A549 (cell line): ENCODE data around the gene ZNF521. TPM values are rescaled to one million over a fixed set of nuclear protein-coding genes. Genes with fewer than 3 reads are reported as not detected.

Experiments
- ATAC-seq, 2 experiments: fragments of 200-7000 bp in 1 of 2; fragments of >200 bp in 1 of 2; cut with Nextera tagmentation in 1 of 2; cut with Tn5 transposase in 1 of 2; 3 replicates each; pipeline versions ENCODE4 v1.8.0 to v1.9.1; 2018 to 2020; ENCODE audit warnings: mild to moderate bottlenecking in 1 of 2, moderate library complexity in 1 of 2
- CTCF ChIA-PET: fragments of 300-600 bp; sonication (Branson Sonifier 250); formaldehyde crosslinking; extraction: SDS; loops from one replicate; lab custom pipeline; 2021; ENCODE audit warnings: antibody characterized with exemption, inconsistent platforms; lab: Yijun Ruan, JAX
- POLR2A ChIA-PET: fragments of 350-600 bp; formaldehyde crosslinking; extraction: SDS; loops from one replicate; lab custom pipeline; 2021; ENCODE audit warnings: antibody characterized with exemption, inconsistent platforms; lab: Yijun Ruan, JAX
- DNase-seq, 2 experiments: peaks; one replicate each; pipeline versions ENCODE4 v3.0.0 to v3.0.0-alpha.2; 2011 to 2016; ENCODE audit warnings: low read depth in 1 of 2, low spot score in 1 of 2
- FAIRE-seq: peaks from 2 replicates; lab custom pipeline; 2011; peaks lifted over from hg19 to GRCh38; lab: Jason Lieb, UNC
- H3K27ac ChIP-seq, 2 experiments: fragments of >200 bp; sonication (Bioruptor Twin); formaldehyde crosslinking; 3 replicates each; pipeline ENCODE4 v1.5.1; 2016 to 2017
- H3K4me1 ChIP-seq: fragments of >200 bp; sonication (Bioruptor Twin); formaldehyde crosslinking; 3 replicates; pipeline ENCODE4 v1.6.1; 2016
- H3K4me2 ChIP-seq: fragments of >200 bp; sonication (Bioruptor Twin); formaldehyde crosslinking; 3 replicates; pipeline ENCODE4 v1.6.1; 2016
- H3K4me3 ChIP-seq: fragments of >200 bp; sonication (Bioruptor Twin); formaldehyde crosslinking; 3 replicates; pipeline ENCODE4 v1.5.1; 2016
- H3K9me3 ChIP-seq: fragments of >200 bp; sonication (Bioruptor Twin); formaldehyde crosslinking; 3 replicates; pipeline ENCODE4 v1.6.1; 2016
- BHLHE40 ChIP-seq: IDR thresholded peaks from 2 replicates; pipeline ENCODE4 v1.6.1; 2012; ENCODE audit warnings: low read depth, low read length, inconsistent platforms
- CBX2 ChIP-seq: fragments of 200-600 bp; sonication (generic); IDR thresholded peaks from 2 replicates; pipeline ENCODE4 v1.6.1; 2016; ENCODE audit warnings: low read depth, mild to moderate bottlenecking, borderline replicate concordance
- CEBPB ChIP-seq, 2 experiments: fragments of >200 bp in 1 of 2; sonication (Bioruptor Twin) in 1 of 2; formaldehyde crosslinking in 1 of 2; IDR thresholded peaks; 2 replicates each; pipeline ENCODE4 v1.6.1; 2012 to 2016
- HEYL ChIP-seq: fragments of 250-450 bp; sonication (Bioruptor Pico); IDR thresholded peaks from 2 replicates; pipeline ENCODE4 v1.8.0; 2021; ENCODE audit warnings: mild to moderate bottlenecking, moderate library complexity
- HOXA7 ChIP-seq: fragments of 250-450 bp; sonication (Bioruptor Pico); IDR thresholded peaks from 2 replicates; pipeline ENCODE4 v1.5.0; 2020; ENCODE audit warnings: mild to moderate bottlenecking, moderate library complexity
- HOXB5 ChIP-seq: fragments of 250-450 bp; sonication (Bioruptor Pico); IDR thresholded peaks from 2 replicates; pipeline ENCODE4 v1.5.0; 2020; ENCODE audit warnings: mild to moderate bottlenecking, moderate library complexity
- JUN ChIP-seq, 2 experiments: fragments of >200 bp; sonication (Bioruptor Twin); formaldehyde crosslinking; IDR thresholded peaks; 2 replicates in 1 of 2; 3 replicates in 1 of 2; pipeline ENCODE4 v1.6.1; 2016 to 2017
- KDM1A ChIP-seq: fragments of 200-600 bp; sonication (generic); IDR thresholded peaks from 2 replicates; pipeline ENCODE4 v1.6.1; 2016; ENCODE audit warnings: low read depth, mild to moderate bottlenecking
- NFE2L2 ChIP-seq: fragments of 150-350 bp; conservative IDR thresholded peaks from 2 replicates; pipeline ENCODE4 v1.6.1; 2014; ENCODE audit warnings: low read length
- NPAS2 ChIP-seq: fragments of 250-450 bp; sonication (Bioruptor Pico); IDR thresholded peaks from 2 replicates; pipeline ENCODE4 v1.8.0; 2022; ENCODE audit warnings: mild to moderate bottlenecking, moderate library complexity, borderline replicate concordance
- NR3C1 ChIP-seq: fragments of >200 bp; sonication (Bioruptor Twin); formaldehyde crosslinking; IDR thresholded peaks from 3 replicates; pipeline ENCODE4 v1.6.1; 2017
- POLR2AphosphoS2 ChIP-seq: conservative IDR thresholded peaks from 2 replicates; pipeline ENCODE4 v1.6.1; 2012; ENCODE audit warnings: low read length, improper control_type of control experiment, inconsistent platforms
- RARB ChIP-seq: fragments of 250-450 bp; sonication (Bioruptor Pico); IDR thresholded peaks from 2 replicates; pipeline ENCODE4 v1.8.0; 2021; ENCODE audit warnings: mild to moderate bottlenecking, moderate library complexity
- RCOR1 ChIP-seq: fragments of 150-350 bp; IDR thresholded peaks from 2 replicates; pipeline ENCODE4 v1.6.1; 2014; ENCODE audit warnings: antibody characterized with exemption, low read length, low read depth
- REST ChIP-seq: fragments of 200-600 bp; sonication (generic); IDR thresholded peaks from 2 replicates; pipeline ENCODE4 v1.6.1; 2016; ENCODE audit warnings: antibody characterized with exemption, mild to moderate bottlenecking, moderate library complexity
- SREBF2 ChIP-seq: fragments of 450-650 bp; IDR thresholded peaks from 2 replicates; pipeline ENCODE4 v1.6.1; 2014; ENCODE audit warnings: mild to moderate bottlenecking, moderate library complexity
- TFCP2L1 ChIP-seq: fragments of 250-450 bp; sonication (Bioruptor Pico); IDR thresholded peaks from 2 replicates; pipeline ENCODE4 v1.5.0; 2021; ENCODE audit warnings: mild to moderate bottlenecking
- TP53 ChIP-seq: fragments of 250-450 bp; sonication (Bioruptor Pico); IDR thresholded peaks from 2 replicates; pipeline ENCODE4 v1.5.0; 2021; ENCODE audit warnings: mild to moderate bottlenecking, moderate library complexity
- ZNF302 ChIP-seq: fragments of 250-450 bp; sonication (Bioruptor Pico); IDR thresholded peaks from 2 replicates; pipeline ENCODE4 v1.9.0; 2021; ENCODE audit warnings: inconsistent platforms, mild to moderate bottlenecking, moderate library complexity
- ZSCAN20 ChIP-seq: fragments of 250-450 bp; sonication (Bioruptor Pico); IDR thresholded peaks from 2 replicates; pipeline ENCODE4 v1.8.0; 2022; ENCODE audit warnings: mild to moderate bottlenecking, moderate library complexity
- WGBS: methylation state at CpG from one replicate; pipeline ENCODE4 v1.1.6; 2017; ENCODE audit errors: missing lambda C conversion rate; 5-methylcytosine and 5-hydroxymethylcytosine counted together
- polyA plus RNA-seq, 4 experiments: library from polyadenylated mRNA; depleted of rRNA in 3 of 4; stranded (reverse); fragments of >200 nt; fragmentation: RNase III in 1 of 4; extraction: RNeasy Plus Mini Kit Qiagen cat#74134 plus additional on column Dnase treatment in 1 of 4; gene quantifications; 2 replicates in 3 of 4; 3 replicates in 1 of 4; pipeline ENCODE4 v1.2.3, GENCODE V29; 2011 to 2017
- TF ChIP-seq, protein P1 (sequence below): fragments of 250-450 bp; sonication (Bioruptor Pico); IDR thresholded peaks from 2 replicates; pipeline ENCODE4 v1.5.0; 2021; ENCODE audit warnings: mild to moderate bottlenecking, moderate library complexity, borderline replicate concordance

ZNF521 gene
- polyA plus RNA-seq, 2 of the 4 experiments (the other 2 are of a cell fraction) = not detected

GRCh38 chr18:25349131-25349925 lies 2.6 kb downstream of the ZNF521 start:
- H3K4me2 ChIP-seq = peak overlapping the region; percentile 97

GRCh38 chr18:25348386-25349130 lies 3.4 kb downstream of the ZNF521 start:
- 67% methylated on average over 17 of the region's 17 CpGs for WGBS
- TF ChIP-seq JUN (IDR thresholded peaks at IDR 0.05) (no peak), HOXA7 (CRISPR knock-in tag) (no peak), NR3C1 (no peak), ZNF302 (CRISPR knock-in tag) (no peak)
- TF ChIP-seq, all 56 proteins: peak for 0

More at GRCh38 chr18:25349131-25349925, 2.6 kb downstream of the ZNF521 start:
- ATAC-seq (no peak), FAIRE-seq (no peak), DNase-seq (no peak)
- Histone ChIP-seq H3K27ac (no peak overlapping the region), H3K9me3 (no peaks in the 10 kb centered on the region), H3K4me1 (peaks cover 16% of the 10 kb centered on the region; the same call in 2 of the 3 replicates), H3K4me3 (peak overlapping the region; percentile 34; the same call in 2 of the 3 replicates)
- TF ChIP-seq, protein P1, sequence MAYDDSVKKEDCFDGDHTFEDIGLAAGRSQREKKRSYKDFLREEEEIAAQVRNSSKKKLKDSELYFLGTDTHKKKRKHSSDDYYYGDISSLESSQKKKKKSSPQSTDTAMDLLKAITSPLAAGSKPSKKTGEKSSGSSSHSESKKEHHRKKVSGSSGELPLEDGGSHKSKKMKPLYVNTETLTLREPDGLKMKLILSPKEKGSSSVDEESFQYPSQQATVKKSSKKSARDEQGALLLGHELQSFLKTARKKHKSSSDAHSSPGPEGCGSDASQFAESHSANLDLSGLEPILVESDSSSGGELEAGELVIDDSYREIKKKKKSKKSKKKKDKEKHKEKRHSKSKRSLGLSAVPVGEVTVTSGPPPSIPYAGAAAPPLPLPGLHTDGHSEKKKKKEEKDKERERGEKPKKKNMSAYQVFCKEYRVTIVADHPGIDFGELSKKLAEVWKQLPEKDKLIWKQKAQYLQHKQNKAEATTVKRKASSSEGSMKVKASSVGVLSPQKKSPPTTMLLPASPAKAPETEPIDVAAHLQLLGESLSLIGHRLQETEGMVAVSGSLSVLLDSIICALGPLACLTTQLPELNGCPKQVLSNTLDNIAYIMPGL (CRISPR knock-in tag) = no peak
- ChIA-PET CTCF (no interaction called here), POLR2A (no interaction called here)
- 73% methylated on average over 23 of the region's 78 CpGs for WGBS

GRCh38 chr18:25346561-25346960 lies 5.4 kb downstream of the ZNF521 start:
- Histone ChIP-seq H3K27ac (no peak overlapping the region), H3K9me3 (no peaks in the 10 kb centered on the region), H3K4me2 (no peak overlapping the region), H3K4me3 (no peak overlapping the region)
- ChIA-PET CTCF (no interaction called here), POLR2A (no interaction called here)
- no peak for DNase-seq
- WGBS = 6% methylated on average over 1 of the region's 1 CpG
- ATAC-seq = no peak
- TF ChIP-seq HOXA7 (CRISPR knock-in tag) (no peak), TFCP2L1 (CRISPR knock-in tag) (no peak), HEYL (CRISPR knock-in tag) (no peak), CEBPB (IDR thresholded peaks at IDR 0.05) (no peak), RCOR1 (no peak), HOXB5 (CRISPR knock-in tag) (no peak), NPAS2 (CRISPR knock-in tag) (no peak), KDM1A (no peak), BHLHE40 (no peak), POLR2AphosphoS2 (no peak), RARB (CRISPR knock-in tag) (no peak), TP53 (no peak), CBX2 (no peak), ZSCAN20 (CRISPR knock-in tag) (no peak), SREBF2 (no peak), REST (no peak), NFE2L2 (no peak)
- TF ChIP-seq, protein P1 (CRISPR knock-in tag) = no peak
- TF ChIP-seq, all 56 proteins: peak for 0
- peaks cover 15% of the 10 kb centered on the region; the same call in 2 of the 3 replicates for H3K4me1 ChIP-seq
- no peak for FAIRE-seq

More at GRCh38 chr18:25348386-25349130, 3.4 kb downstream of the ZNF521 start:
- ChIA-PET CTCF (no interaction called here), POLR2A (no interaction called here)
- H3K4me1 ChIP-seq = peaks cover 16% of the 10 kb centered on the region; the same call in 2 of the 3 replicates
- no peak overlapping the region for H3K27ac ChIP-seq
- FAIRE-seq (no peak), ATAC-seq (no peak), DNase-seq (no peak)
- H3K4me2 ChIP-seq = no peak overlapping the region
- H3K9me3 ChIP-seq = no peaks in the 10 kb centered on the region
- no peak overlapping the region for H3K4me3 ChIP-seq
